SH-SY5Y (cell line): Measurements from ENCODE around the gene HSPA12B.

Experiments used
- GATA2 ChIP-seq: IDR thresholded peaks from 2 replicates; pipeline ENCODE4 v1.6.1; 2011; ENCODE audit warnings: mild to moderate bottlenecking, low read depth, low read length
- GATA3 ChIP-seq: IDR thresholded peaks from 2 replicates; pipeline ENCODE4 v1.6.1; 2011; ENCODE audit warnings: low read depth, mild to moderate bottlenecking, low read length, moderate library complexity

Gene HSPA12B

GRCh38 chr20:3798908-3799248, 66.4 kb downstream of the HSPA12B start:
- no peak for TF ChIP-seq GATA2
- no peak for TF ChIP-seq GATA3

GRCh38 chr20:3800256-3800877, 67.9 kb downstream of the HSPA12B start:
- TF ChIP-seq GATA3 = no peak
- no peak for TF ChIP-seq GATA2

GRCh38 chr20:3800878-3801260, 68.4 kb downstream of the HSPA12B start:
- TF ChIP-seq GATA2 = no peak
- TF ChIP-seq GATA3 = no peak

GRCh38 chr20:3801299-3801698, 68.8 kb downstream of the HSPA12B start:
- no peak for TF ChIP-seq GATA3
- no peak for TF ChIP-seq GATA2

GRCh38 chr20:3801846-3802245, 69.4 kb downstream of the HSPA12B start:
- no peak for TF ChIP-seq GATA2
- TF ChIP-seq GATA3 = no peak
